ENCODE data around the gene C1orf116. TPM values are rescaled to one million over a fixed set of nuclear protein-coding genes. Genes with fewer than 3 reads are reported as not detected.

Gene C1orf116
- polyA plus RNA-seq, 1 donor from 2014 or later = not detected

DNA sequence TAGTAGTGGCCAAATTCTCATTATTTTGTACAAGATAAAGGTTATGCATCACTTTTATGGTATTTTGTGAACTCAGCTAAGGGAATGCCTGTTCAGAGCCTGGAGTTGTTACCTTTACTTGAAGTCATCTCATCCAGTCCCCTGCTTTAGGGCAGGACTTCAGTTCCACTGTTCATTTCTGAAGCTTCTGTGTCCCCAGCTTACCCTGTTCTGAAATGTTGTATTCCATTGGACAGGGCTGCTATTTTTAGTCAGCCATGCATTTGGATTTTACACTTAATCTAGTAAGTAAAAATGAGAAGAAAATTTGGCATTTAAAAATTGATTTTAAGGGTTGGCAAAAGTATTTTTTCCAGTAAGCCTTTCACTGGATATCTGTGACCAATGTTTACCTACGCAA lies 44.5 kb upstream of the C1orf116 start:
- Histone ChIP-seq H3K9ac (ENCODE audit: low read length) (no peak overlapping the region), H3K9me3 (ENCODE audit: low read length) (no peaks in the 10 kb centered on the region), H3K9me2 (ENCODE audit: insufficient read depth, low read length) (no peaks in the 10 kb centered on the region), H3K27ac (ENCODE audit: low read length) (no peak overlapping the region), H3K4me3 (ENCODE audit: low read length) (no peak overlapping the region), H3K36me3 (ENCODE audit: insufficient read depth, low read length) (no peaks in the 10 kb centered on the region), H3F3A (ENCODE audit: insufficient read depth, low read length, poor library complexity, severe bottlenecking) (no peaks in the 10 kb centered on the region), H3K4me2 (ENCODE audit: low read length) (no peak overlapping the region), H4K20me1 (ENCODE audit: insufficient read depth) (no peaks in the 10 kb centered on the region), H2AFZ (ENCODE audit: low read depth, low read length) (no peak overlapping the region), H3K79me2 (replicated peaks; ENCODE audit: insufficient read depth, low read length) (no peaks in the 10 kb centered on the region), H3K27me3 (ENCODE audit: insufficient read depth, low read depth, low read length) (no peaks in the 10 kb centered on the region)
- TF ChIP-seq TAF1 (IDR thresholded peaks at IDR 0.05; ENCODE audit: low read depth) (no peak), SMC3 (conservative IDR thresholded peaks at IDR 0.05; ENCODE audit: poor library complexity) (no peak)

DNA sequence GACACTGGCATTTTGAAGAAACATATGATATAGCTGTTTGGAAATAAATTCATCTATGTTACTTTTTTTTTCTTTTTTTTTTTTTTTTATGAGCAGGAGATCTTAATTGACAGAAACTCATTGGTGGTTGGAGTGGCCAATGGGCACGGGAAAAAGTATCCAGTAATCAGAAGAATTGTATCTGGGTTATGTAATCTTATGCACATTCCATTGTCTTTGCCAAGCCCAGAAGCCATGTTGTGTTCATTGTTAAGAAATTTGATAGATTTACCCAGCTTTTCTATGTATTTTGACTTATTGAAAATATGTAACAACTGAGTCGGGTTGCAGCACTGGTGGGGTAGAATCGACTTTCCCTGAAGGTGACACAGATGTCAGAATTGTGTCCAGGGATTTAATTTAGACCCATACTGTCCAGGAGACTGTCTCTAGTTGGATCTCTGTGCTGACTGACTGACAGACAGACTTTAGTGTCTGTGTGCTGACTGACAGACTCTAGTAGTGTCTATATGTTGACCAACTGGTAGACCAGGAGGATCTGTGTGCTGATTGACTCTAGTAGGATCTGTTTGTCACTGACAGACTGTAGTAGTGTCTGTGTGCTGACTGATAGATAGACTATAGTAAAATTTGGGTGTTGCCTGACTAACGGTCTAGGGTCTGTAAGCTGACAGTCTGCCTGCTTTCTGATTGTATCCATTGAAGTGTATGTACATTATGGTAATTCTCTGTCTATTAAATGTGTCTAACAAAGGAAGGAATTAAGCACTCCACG lies 43.8 kb upstream of the C1orf116 start:
- no peak overlapping the region for H3K4me2 ChIP-seq (ENCODE audit: low read length)
- H3F3A ChIP-seq (ENCODE audit: insufficient read depth, low read length, poor library complexity, severe bottlenecking) = no peaks in the 10 kb centered on the region
- H3K27me3 ChIP-seq (ENCODE audit: insufficient read depth, low read depth, low read length) = no peaks in the 10 kb centered on the region
- H4K20me1 ChIP-seq (ENCODE audit: insufficient read depth) = no peaks in the 10 kb centered on the region
- H3K27ac ChIP-seq (ENCODE audit: low read length) = no peak overlapping the region
- H2AFZ ChIP-seq (ENCODE audit: low read depth, low read length) = no peak overlapping the region
- no peaks in the 10 kb centered on the region for H3K9me3 ChIP-seq (ENCODE audit: low read length)
- H3K4me3 ChIP-seq (ENCODE audit: low read length) = no peak overlapping the region
- no peaks in the 10 kb centered on the region for H3K79me2 ChIP-seq (replicated peaks; ENCODE audit: insufficient read depth, low read length)
- H3K36me3 ChIP-seq (ENCODE audit: insufficient read depth, low read length) = no peaks in the 10 kb centered on the region
- TF ChIP-seq TAF1 (IDR thresholded peaks at IDR 0.05; ENCODE audit: low read depth) (no peak), REST (IDR thresholded peaks at IDR 0.05; ENCODE audit: borderline replicate concordance) (no peak), EZH2 (IDR thresholded peaks at IDR 0.05; ENCODE audit: borderline replicate concordance, insufficient read depth, low read length, poor library complexity, severe bottlenecking) (no peak), RAD21 (conservative IDR thresholded peaks at IDR 0.05) (no peak)
- TF ChIP-seq, protein P1, sequence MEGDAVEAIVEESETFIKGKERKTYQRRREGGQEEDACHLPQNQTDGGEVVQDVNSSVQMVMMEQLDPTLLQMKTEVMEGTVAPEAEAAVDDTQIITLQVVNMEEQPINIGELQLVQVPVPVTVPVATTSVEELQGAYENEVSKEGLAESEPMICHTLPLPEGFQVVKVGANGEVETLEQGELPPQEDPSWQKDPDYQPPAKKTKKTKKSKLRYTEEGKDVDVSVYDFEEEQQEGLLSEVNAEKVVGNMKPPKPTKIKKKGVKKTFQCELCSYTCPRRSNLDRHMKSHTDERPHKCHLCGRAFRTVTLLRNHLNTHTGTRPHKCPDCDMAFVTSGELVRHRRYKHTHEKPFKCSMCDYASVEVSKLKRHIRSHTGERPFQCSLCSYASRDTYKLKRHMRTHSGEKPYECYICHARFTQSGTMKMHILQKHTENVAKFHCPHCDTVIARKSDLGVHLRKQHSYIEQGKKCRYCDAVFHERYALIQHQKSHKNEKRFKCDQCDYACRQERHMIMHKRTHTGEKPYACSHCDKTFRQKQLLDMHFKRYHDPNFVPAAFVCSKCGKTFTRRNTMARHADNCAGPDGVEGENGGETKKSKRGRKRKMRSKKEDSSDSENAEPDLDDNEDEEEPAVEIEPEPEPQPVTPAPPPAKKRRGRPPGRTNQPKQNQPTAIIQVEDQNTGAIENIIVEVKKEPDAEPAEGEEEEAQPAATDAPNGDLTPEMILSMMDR (IDR thresholded peaks at IDR 0.05; ENCODE audit: poor library complexity, severe bottlenecking) = no peak
- no peaks in the 10 kb centered on the region for H3K9me2 ChIP-seq (ENCODE audit: insufficient read depth, low read length)
- no peak overlapping the region for H3K9ac ChIP-seq (ENCODE audit: low read length)

Measured in neural cell (in vitro differentiated cells).